NCI-H2171 treated with DMSO at 0.1 percent for 48 hours (cell line): ENCODE data around the gene PDE6D.
A peak's percentile ranks its signal among the peaks of the same experiment; 100 is the strongest.
"Not testable (repeated sequence)": the region's sequence is repeated elsewhere in the genome, so short reads cannot be mapped to it uniquely, and the experiment has no call there.

Experiments used
- DNase-seq: peaks from one replicate; lab custom pipeline; 2025; lab: John Stamatoyannopoulos, UW

PDE6D gene

DNA sequence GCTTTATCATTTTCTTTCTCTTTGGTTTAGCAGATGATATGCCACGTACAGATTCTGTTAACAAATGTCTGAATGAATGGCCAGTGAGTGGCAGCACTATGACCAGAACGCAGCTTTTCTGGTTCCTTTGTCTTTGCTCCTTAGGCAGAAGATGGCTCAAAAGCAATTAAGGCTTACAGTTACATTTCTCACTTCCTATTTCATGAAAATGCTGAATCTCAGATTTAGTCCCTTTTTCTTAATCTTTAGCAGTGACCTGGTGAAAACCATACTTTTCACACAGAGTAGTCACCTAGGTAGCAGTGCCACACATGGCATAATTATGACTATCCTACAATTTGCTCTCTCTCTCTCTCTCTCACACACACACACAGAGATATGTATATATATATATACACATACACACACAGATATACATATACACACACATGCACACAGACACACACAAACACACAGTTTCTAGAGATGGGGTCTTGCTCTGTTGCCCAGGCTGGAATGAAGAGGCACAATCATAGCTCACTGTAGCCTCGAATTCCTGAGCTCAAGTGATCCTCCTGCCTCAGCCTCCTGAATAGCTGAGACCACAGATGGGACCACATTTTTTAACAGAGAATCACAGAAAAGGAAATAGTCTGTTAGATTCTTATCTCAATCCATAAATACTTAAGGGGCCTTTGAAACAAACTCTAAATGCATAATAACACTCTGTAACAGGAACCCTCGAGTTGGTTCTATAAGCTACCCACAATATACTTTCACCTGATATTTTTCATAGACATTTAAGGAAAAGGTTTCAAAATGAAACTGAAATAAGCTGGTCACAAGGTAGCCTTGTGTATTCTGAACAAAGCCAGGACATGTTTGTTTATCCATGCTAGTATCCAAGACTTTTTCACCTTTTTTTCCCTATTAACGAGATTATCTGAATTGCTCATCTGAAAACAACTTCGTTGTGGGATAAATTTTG lies 11.6 kb downstream of the PDE6D start:
- DNase-seq = no peak

- no peak for DNase-seq
Measured at GRCh38 chr2:231765496-231765929, 15.6 kb downstream of the PDE6D start.

- no peak for DNase-seq
Measured at GRCh38 chr2:231764760-231765159, 16.3 kb downstream of the PDE6D start.

- DNase-seq = no peak
Measured at GRCh38 chr2:231764124-231764523, 17.0 kb downstream of the PDE6D start.

DNA sequence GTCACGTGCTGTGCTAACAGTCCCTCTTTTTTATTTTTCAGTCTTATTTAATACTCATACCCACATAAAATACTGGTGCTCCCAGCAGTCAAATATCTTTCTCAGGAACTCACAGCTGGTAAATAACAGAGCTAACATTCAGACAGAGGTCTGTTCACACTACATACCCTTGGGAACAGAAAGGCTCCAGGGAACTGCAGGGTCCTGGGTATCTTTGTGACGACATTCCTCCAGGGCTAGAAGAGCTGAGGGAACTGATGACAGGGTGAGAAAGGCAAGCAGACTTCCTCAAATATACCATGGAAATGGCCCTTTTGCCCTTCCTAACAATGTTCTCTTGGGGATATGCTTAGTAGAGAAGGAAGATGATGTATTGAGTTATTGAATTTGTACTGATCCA lies 19.3 kb downstream of the PDE6D start:
- no peak for DNase-seq

GRCh38 chr2:231752061-231752460 lies 29.0 kb downstream of the PDE6D start:
- DNase-seq = no peak

DNA sequence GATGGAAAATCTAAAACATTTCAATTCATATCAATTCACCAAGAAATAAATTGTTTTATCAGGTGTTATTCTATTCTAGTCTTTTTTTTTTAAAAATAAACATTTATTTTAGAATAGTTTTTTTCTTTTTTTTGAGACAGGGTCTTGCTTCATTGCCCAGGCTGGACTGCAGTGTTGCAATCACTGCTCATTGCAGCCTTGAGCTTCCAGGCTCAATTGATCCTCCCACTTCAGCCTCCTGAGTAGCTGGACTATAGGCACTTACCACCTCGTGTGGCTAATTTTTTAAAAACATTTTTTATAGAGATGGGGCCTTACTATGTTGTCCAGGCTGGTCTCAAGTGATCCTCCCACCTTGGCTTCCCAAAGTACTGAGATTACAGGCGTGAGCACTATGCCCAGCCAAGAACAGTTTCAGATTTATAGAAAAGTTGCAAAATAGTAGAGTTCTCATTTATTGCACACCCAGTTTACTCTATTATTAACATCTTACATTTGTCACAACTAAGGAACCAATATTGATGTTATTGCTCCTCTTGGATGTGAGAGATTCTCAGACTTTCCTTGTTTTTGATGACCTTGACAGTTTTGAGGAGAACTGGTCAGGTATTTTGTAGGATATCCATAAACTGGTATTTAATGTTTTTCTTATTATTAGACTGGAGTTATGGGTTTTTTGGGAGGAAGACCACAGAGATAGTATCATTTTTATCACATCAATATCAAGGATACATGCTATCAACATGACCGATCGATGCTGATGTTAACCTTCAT lies 29.9 kb downstream of the PDE6D start:
- no peak for DNase-seq

GRCh38 chr2:231749016-231749415 lies 32.1 kb downstream of the PDE6D start:
- DNase-seq = not testable (repeated sequence)

- not testable (repeated sequence) for DNase-seq
Measured at GRCh38 chr2:231748153-231748896, 32.8 kb downstream of the PDE6D start.

DNA sequence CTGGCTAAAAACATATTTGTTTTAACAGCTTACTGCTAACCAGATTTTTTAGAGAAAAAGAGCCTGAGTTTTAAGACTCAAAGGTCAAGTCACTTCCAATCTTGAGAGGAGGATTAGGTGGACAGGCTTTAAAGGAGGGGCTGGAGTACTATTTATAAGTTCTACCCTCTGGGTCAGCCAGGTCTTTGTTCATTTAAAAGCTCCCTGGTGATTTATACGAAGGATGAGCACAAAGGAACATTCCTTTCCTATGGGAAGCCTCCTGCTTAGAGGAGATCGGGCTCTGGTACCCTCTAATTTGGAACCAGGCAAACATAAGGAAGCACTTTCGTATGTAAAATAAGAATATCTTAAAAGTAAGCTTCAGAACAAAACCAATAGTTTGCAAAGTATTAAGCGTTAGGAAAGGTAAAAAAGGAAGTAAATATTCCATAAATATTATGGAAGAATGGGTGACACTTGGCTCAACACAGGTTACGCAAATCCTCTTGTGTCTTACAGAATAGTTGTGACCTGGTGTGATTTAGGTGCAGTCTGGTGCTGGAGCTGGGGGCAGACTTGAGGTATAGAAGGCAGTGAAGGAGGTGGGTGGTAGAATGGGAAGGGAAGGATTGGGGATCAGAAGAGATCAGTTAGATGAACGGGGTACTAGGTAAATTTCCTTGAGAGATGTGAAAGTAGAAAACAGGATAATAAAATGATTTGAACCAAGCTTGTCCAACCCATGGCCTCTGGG lies 35.6 kb downstream of the PDE6D start:
- DNase-seq = no peak

- DNase-seq = no peak
Measured at GRCh38 chr2:231743376-231744116, 37.5 kb downstream of the PDE6D start.

- no peak for DNase-seq
Measured at GRCh38 chr2:231737761-231738160, 43.3 kb downstream of the PDE6D start.

DNA sequence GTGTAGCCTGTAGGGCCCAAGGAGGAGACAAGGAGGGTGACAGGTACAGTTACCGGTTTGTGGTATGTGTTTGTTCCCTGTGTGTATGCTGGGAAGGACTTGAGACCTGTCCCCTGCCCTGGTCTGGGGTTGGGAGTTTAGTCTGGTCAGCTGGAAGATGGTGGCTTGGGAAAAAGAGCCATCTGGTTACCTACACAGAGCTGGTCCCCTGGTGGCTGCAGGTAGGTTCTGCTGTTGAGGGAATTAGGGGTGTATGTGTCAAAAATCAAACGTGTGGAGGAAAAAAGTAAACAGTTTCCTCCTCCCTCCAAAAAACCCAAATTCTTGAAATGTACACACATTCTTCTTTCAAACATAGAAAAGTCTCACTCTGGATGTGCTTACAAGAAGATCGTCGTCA lies 48.5 kb downstream of the PDE6D start:
- no peak for DNase-seq

DNA sequence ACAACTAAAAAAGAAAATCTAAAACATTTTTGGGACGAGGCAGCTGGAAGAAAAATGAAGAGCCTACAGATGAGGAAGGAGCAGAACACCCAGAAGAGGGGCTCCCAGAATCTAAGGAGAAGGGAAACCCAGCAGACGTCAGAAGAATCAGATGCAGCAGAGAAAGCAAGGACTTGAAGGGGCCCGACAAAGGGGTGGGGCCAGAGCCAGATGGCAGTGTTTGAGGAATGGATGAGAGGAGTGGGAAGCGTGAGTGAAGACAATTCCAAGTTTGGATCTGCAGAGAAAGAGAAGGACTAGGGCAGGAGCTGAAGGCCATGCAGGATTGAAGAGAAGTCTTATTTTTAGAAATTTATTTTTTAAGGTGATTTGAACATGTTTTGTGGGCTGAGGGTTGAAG lies 53.5 kb downstream of the PDE6D start:
- DNase-seq = peak; percentile 51

DNA sequence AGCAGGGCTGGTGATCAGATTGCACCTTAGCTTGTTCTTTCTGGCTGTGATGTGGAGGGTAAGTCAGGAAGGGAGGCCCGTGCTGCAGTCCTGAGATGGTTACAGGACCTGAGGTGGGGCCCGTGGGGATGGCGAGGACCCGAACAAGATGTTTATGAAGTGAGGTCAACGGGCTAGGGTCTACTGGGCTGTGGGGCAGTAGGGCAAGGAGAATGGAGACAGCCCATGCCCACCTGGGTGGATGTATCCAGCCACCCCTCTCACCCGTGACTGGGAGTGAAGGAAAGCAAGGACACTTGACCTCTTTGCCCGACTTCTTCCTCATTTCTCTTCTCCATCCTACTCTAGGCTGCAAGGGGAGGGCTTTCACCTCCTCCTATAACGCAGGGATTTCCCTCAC lies 54.8 kb downstream of the PDE6D start:
- no peak for DNase-seq

DNA sequence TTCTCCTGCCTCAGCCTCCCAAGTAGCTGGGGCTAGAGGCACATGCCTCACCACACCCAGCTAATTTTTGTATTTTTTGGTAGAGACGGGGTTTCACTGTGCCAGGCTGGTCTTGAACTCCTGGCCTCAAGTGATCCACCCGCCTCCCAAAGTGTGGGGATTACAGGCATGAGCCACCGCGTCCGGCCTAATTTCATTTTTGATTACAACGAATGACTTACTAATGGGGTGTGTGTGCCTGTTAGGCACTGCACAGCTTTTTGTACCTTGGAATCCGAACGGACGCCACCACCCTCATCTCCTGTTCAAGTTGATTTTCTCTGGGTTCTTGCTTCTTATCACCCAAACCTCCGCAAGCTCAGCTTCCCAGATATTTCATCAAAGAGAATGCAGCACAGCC lies 55.6 kb downstream of the PDE6D start:
- DNase-seq = no peak

DNA sequence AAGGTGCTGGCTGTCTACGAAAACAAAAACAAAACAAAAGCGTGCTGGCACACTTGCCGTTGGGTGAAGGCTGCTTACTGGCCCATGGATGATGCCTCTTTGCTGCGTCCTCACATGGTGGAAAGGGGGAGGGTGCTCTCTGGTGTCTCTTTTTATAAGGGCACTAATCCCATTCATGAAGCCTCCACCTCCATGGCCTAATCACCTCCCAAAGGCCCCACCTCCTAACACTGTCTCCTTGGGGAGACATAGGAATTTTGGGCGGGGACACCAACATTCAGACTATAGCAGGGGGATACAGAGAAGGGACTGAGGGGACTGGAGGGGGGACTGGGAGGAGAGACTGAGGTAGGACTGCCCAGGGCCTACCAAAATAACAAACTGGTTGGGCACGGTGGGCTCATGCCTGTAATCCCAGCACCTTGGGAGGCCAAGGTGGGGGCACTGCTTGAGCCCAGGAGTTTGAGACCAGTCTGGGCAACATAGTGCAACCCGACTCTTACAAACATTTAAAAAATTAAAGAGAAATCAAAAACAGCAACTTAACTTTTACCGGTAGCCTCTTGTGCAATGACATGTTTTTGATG lies 58.3 kb downstream of the PDE6D start:
- DNase-seq = no peak

- DNase-seq = no peak
Measured at GRCh38 chr2:231720987-231721966, 59.8 kb downstream of the PDE6D start.

DNA sequence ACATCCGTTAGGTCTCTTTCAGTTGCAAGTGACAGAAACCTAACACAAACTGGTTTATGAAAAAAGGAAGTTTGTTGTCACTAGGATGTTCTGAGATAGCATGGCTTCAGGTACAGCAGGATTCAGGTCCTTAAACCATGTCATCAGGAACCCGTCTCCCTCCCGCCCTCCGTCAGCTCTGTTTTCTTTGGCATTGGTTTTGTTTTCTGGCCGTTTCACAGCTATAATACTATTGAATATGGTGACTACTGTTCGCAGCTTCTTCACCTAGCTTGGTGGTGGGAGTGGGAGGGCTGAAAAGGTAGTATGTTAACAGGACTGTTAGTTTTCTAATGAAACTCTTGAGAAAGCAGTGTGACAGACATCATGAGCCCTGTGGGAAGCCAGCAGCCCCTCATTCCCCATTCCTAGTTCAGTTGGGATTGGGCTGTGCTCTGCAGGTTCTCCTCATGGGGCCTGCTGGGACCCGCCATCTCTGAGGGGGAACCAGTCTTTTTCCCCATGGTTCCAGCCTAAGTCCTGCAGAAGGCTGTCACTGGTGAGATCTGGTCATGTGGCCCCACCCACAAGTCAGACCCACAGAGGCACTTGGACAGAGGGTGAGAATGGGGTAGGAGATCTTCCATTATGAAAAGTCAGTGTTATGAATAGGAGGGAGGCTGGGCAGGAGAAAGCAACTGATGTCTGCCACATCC lies 60.6 kb downstream of the PDE6D start:
- no peak for DNase-seq
